Activated gamma-delta T cell treated with anti-CD3 and anti-CD28 coated beads, Interleukin-2, amount 50 U/mL, for 16 hours (primary cell): Measurements from ENCODE around the gene ADPRHL1.
"Not testable (repeated sequence)": the region's sequence is repeated elsewhere in the genome, so short reads cannot be mapped to it uniquely, and the experiment has no call there.

Experiments
- DNase-seq: peaks from one replicate; pipeline ENCODE4 v3.0.0-alpha.2; 2020; ENCODE audit warnings: low read depth

Gene ADPRHL1

DNA sequence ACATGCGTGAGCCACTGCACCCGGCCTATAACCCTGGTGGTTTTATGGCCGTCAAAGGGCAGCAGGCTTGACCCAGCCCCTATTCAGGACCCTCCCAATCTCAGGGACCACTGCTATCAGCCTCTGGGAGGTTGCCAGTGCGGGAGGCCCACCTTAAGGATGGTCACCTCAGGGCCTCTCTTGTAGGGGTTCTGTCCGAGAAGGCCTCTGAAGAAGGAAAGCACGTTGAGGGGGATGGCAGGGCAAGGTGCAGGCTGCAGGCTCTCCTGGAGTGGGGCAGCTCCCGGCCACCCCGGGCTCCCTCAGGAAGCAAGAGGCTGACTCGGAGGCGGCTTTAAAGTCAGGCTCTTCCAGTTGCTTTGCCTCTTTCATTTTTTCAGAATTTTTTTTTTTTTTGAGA, 83.4 kb downstream of the ADPRHL1 start:
- no peak for DNase-seq

DNA sequence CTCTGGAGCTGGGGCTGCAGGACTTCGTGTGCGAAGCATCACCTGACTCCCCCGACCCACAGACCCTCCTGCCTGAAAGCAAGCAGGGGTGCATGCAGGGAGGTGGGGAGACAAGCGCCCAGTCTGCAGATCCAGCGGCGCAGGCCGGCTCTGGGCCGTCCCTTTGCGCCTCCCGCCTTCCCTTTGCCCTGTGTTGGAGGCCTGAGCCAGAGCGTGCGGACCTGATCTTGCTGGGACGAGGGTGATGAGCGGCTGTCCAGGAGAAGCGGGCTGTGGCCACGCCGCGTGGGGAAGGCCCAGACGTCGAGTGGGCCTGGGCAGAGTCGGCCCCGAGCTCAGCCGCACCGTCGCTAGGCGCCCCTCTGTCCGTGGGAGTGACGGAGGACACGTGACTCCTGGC, 84.1 kb downstream of the ADPRHL1 start:
- DNase-seq, result no peak

DNA sequence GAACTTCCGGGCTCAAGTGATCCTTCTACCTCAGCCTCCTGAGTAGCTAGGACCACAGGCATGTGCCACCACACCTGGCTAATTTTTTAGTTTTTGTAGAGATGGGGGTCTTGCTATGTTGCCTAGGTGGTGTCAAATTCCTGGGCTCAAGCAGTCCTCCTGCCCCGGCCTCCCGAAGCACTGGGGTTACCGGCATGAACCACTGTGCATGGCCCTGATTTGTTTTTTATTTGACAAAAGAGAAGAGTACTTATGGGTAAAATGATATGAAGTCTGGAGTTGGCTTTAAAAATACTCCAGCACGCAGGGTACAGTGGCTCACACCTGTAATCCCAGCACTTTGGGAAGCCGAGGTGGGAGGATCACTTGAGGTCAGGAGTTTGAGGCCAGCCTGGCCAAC, 84.9 kb downstream of the ADPRHL1 start:
- not testable (repeated sequence) for DNase-seq

DNA sequence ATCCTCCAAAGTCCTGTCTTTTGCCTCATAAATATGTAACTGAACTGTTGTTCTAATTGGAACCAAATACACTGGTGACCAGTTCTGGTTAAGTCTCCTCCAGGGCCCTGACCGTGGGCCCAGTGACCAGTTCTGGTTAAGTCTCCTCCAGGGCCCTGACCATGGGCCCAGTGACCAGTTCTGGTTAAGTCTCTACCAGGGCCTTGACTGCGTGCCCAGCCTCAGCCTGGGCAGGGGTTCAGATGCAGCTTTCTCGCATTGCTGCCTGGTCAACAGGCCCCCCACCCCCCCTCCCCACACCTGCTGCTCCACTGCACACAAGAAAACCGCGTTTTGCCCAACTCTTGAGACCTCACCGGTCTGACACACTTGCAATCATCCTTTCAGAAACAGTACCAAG, 85.5 kb downstream of the ADPRHL1 start:
- DNase-seq, result no peak

DNA sequence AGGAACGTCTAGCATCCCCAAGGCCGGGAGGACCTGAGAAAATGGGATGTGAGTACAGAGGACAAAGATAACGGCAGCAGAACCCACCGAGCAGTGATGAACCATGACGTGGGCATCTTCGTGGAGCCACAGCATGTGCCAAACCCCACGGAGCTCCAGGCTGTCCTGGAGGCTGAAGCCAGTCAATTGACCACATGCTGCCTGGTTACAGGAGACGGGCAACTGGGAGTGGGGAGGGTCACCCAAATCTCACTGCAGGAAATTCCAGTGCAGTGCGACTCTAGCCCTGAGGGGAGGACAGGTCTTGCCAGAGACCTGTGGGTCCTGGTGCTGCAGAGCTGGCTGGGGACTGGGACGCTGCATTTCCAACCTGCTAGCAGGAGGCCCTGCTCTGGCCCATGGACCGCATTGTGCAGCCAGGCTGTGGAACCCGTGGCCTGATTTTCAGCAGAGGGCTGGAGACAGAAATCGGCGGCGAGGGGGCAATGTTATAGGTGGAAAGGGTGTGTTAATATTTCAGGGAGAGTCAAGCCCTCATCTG, 86.2 kb downstream of the ADPRHL1 start:
- DNase-seq, result no peak

DNA sequence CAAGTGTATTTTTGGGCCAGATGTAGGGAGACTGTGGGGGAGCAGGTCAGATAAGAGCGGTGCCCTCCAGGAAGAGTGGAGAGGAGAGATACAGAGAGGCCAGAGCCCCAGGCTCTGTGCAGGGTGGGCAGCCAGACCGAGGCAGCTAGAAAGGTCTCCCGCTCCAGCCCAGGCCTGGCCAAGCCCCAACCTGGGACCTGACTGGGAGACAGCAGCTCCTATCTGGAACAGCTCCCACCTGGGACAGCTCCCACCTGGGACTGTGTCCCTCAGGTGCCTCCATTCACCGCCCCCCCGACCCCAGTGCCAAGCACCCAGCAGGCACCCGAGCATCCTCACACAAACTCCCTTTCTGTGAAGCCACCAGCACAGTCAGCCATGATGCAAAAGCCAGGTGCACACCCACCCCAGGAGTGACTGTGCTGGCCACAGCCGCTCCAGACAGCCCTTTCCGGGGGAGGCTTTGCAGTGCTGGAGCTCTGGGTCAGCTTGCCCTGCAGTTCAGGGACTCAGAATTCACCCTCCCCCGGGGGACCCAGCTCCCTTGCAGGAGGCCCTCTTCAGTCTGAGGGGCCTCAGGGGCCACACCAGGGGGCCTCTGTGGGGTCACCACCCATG, 87.2 kb downstream of the ADPRHL1 start:
- DNase-seq, result no peak

DNA sequence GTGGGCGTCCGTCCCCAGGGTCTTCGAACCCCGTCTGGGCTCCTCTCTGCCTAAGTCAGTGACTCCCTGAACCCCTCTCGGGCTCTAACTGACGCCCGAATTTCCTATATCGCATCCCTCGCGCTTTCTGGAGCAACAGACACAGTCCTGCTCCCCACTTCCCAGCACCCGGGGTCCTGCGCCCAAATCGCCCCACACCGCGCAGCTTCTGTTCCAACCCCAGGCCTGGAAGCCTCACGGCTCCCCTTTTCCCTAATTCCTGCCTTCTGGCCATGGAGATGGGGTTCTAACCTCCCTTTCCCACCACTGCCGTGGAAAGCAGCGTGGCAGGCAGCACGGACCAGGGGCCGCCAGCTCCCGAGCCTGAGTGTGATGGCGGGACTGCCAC, 87.7 kb downstream of the ADPRHL1 start:
- no peak for DNase-seq

DNA sequence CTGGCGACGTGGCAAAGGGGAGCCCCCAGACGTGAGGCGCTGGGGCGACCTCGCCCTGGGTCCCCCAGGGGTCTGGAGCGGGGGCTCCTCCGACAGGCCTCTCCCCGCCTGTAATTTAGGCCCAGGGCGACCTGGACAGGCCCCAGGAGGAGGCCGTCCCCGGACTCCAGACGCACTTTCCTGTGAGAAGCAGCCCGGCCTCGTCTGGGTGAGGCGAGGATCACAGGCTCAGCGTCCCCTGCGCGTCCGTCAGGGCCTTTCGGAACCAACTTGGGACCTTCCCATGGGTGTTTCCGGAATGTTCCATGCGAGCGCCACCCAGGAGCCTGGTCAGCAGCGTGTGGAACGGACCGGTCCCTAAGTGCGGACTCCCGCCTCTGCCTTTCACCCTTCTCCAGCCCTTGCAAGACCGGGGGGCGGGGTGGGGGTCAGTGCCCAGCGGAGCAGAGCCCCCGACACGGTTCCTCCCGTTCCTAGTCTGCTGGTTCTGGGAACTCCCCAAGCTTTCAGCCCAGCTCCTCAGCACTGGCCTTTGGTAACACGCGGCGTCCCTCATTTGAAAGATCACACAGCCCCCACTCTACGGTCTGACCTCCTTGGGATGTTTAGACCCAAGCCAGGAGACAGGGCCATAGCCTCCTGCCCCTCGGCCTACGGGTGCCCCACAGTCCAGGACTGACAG, 88.2 kb downstream of the ADPRHL1 start:
- DNase-seq, result no peak

DNA sequence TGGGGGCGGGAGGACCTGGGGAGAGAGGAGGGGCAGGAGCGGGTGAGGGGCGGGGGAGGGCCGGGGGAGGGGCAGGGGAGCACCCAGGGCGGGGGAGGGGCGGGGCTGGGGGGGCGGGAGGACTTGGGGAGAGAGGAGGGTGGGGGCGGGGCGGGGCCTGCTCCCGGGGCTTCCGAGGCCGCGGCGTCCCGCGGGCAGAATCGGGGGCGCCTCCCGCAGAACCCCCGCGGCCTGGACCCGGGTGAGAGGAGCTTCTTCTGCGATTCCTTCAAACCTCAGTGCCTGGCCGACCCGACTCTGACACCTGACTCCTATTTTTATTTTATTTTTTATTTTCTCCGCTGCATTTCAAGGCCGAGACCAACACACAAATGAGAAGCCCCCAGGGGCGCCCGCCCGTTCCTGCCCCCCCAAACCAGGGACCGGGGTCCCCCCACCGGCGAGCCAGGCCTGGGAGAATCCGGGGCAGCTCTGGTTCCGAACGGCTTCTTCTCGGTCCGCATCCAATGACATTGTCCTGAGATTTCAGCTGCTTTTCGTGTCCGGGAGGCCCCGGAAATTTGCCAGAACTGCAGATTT, 88.9 kb downstream of the ADPRHL1 start:
- DNase-seq, result no peak

DNA sequence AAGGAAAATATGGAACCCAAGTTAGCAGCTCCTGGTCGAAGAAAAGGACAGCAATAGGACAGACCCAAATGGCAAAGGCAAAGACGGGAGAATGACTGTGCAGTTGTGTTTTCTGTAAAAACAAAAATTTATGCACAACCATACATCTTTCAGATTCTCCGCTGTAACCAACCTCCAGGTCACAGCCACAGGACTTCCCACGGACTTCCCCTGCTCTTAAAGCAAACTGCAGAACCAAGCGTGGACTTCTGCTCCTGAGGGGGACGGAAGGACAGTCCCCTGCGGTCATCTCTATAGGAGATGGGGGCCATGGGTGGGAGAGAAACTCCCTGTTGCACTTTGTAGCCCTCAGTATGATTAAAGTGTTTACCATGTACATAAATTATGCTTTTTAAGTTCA, 91.9 kb downstream of the ADPRHL1 start:
- DNase-seq, result no peak

DNA sequence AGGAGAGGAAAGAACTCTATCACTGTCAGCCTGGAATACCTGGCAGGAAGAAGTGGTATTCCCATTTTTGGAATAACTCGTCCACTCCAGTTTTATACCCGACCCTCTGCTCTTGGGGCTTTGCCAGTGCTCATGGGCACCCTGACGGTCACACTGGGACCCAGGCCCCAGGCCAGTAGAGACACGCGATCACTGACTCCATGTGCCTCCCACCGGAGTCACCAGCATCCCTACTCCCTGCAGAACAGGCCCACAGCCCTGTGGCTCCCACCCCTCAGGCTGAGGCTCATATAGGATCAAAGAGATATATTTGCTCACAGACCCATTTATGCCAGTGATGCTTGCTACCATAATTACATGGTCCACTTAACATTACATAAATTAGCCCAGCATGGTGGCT, 92.8 kb downstream of the ADPRHL1 start:
- DNase-seq, result no peak

DNA sequence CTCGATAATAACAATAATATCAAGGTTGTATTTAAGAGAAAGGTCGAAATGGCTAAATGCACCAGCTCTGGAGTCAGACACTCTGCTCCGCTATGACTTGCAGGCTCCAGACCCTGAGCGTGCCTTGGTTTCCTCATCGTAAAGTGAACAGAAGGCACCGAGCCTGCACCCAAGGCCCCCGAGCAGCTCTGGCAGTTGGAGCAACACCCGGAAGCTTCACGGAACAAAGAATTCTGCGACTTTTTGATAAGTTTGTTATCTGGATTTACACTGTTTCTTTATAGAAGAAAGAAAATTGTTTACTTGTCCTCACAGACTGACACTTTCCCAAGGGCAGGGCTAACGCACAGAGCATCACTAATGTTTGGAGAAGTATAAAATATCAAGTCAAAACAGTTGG, 93.7 kb downstream of the ADPRHL1 start:
- DNase-seq, result no peak

DNA sequence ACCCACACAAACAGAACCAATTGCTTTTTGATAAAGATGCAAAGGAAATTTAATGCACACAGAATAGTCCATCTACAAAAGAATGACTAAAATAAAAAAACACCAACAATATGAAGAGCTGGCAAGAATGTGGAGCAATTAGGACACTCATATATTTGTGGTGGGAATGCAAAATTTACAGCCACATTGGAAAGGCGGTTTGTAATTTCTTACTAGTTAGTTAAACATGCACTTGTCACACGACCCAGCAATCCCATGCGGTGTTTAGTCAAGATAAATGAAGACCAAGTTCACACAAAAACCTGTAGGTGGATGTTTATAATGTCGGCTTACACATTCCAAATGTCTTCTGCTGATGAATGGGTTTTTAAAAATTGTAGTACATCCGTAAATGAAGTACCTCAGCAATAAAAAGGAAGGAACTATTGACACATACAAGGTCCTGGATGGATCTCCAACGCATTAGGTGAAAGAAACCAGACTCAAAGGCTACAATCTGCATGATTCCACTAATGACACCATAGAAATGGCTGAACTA, 94.6 kb downstream of the ADPRHL1 start:
- DNase-seq, result no peak

DNA sequence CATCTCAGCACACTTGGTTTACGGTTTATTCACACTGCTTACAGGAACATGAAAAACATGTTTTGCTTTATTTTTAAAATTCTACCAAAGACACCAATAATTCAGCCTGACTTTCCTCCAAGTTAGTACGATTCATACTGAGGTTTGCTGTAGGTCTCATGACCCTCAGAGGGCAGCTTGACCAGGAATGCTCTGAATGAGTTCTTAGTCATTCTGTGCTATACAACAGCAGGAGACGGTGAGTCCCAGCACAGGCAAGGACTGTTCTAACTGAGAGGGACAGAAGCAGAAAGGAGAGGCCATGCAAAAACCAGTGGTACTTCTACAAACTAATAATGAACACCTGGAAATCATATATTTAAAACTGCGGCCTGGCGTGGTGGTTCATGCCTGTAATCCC, 95.8 kb downstream of the ADPRHL1 start:
- DNase-seq, result no peak

DNA sequence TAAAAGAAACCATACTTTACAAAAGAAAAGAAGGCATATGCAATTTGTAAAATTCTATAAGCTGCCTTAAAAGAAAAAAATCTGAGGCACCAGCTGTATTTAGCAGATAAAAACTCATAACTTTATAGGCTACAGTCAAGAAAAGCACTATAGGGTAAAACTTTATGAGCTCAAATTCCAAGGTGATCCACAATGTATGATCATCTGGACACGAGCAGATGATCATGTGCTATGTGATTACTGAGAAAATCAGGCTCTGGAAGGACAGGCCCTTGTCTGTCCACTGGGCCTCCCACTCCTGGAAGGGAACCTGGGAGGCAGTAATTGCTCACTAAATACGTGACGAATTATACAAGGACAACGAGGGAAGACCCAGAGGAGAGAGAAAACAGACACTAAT, 96.7 kb downstream of the ADPRHL1 start:
- DNase-seq, result no peak

DNA sequence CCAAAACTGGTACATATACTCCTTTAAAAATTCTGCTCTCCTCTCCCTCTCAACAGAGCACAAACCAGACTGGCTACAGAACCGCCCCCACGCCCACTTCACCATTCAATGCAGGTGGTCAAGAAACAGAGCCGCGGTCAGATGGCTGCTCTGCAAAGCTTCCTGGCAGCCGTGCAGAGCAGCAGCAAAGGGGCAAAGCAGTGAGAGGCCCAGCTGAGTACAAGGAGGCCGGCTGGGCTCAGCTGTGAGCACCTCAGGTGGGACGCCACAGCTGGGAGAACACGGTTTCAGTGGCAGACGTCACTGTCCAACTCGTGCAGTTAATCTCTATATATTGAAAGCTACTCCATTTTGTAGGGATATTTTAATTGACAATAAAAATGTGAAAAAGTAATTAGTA, 97.7 kb downstream of the ADPRHL1 start:
- DNase-seq, result no peak

DNA sequence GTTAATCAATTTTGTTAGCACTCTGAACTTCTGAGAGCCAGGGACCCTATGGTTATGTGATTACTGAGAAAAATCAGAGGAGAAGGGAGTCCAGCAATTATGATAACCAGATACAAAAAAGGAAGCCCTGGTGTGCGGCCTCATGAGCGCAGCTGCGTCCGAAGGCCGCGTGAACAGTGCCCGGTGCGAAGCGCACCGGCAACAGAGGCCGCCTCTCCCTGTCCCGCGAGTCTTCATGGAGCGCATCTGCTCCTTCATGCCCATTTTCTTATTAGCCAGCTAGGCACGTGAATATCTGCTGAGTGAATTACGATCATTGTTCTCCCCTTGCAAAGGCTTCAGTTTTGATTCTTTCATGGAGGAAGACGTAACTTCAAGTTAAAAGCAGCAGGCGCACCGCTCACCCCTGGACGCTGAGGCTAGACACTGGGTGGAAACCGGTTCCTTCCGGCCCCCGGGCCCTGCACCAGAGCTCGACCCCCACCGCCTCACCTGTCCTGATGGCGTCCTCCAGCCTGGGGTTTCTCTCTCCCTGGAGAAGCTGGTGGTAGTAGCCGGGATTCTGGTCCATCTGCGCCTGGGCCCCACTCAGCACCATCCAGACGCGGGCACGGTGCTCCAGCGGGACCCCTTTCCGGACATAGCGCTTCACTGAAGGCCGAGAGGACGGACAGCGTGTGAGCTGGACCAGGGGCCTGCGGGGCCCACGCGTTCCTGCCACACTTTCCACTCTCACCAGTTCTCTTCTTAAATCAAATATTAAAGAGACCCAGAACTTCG, 98.3 kb downstream of the ADPRHL1 start:
- DNase-seq, result no peak

DNA sequence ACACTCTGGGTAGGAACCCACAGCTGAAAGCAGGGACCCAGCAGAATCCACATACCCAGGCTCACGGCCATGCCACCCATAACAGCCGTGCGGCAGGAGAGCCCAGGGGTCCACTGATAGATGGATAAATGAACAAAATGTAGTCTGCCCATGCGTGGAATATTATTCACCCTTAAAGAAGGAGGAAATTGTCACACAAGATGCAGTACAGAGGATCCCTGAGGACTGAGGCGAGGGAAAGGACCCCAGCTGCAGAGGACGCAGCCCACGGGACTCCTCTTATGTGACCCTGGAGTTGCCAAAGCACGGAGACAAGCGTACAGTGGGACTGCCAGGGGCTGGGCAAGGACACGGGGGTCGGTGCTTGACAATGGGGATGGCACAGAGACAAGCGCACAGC, 100.0 kb downstream of the ADPRHL1 start:
- no peak for DNase-seq

DNA sequence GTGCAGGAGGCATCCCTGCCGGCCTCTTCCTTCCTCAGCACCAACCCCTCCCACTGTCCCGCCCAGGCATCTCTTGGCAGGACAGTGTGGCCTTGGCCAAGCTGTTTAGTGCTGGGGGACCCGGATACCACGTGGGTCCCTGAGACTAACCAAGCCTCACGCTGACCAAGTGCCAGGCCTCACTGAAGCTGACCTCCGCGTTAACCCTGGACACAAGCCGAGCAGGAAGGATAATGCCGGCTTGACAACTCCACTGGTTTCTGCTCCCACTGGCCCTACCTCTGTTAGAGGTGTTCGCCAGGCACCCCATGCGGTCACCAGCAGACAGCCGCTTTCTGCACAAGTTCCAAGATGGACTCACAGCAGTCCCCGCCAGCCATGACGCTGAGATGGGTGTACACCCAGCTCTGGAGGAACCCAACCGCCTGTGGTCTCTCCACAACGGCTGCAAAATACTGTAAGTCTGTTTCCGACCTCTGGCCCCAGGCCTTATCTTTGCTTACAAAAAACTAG, 101.7 kb downstream of the ADPRHL1 start:
- no peak for DNase-seq

DNA sequence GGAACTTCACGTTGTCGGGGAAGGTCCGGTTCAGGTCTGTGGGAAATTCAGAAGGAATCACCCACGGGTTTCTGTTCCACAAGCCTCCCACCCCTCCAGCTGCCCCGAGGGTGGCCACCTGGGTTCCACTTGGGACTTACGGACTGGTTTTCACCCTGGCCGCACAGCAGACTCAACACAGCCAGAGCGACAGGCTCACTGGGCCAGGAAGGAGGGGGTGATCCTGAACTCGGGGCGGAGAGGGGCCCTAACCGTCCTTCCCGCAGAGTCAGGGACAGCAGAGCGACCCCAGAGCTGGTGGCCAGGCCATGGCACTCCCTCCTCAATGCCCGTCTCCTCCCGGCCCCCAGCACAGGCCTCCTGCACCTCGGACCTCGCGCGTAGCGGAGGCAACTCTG, 102.4 kb downstream of the ADPRHL1 start:
- DNase-seq, result no peak

DNA sequence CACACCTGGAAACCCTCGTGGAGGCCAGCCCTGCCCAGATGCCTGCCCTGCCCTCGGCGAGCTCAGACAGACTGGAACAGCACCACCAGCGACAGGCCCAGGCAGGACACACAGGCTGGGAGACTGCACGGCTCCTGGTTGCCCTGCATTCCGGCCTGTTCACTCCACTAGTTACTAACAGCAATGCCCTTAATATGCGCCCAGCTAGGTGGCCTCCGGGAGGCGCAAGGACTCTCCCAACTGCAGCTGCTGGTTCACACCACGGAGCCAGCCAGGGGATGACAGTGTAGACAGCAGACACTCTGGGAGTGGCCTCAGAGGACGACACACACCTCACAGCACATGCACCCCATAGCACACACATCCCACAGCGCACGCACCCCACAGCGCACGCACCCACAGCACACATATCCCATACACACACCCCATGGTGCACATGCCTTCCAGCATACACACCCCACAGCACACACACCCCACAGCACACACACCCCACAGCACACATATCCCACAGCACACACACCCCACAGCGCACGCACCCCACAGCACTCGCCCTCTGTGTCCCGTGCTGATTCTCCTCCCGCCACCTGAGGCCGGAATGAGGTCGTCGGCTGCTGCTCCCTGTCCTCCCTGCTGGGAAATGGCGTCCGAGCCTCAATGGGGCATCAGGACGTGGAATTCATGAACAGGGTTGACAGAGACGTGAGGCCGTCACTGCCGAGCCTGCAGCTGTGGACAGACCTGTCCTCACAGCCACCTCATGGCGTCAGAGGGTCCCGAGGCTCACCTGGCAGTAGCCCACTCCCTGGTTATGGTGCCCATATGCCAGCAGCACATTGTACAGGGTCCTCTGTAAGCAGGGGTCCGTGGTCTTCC, 103.0 kb downstream of the ADPRHL1 start:
- no peak for DNase-seq
